Suprapubic skin (tissue), 3 donors: Measurements from ENCODE around the gene LCN9.

Experiments
- POLR2A ChIP-seq, 2 donors: fragments of 450-650 bp; IDR thresholded peaks; one replicate each; pipeline ENCODE4 v1.6.1; 2017; ENCODE audit warnings: antibody characterized with exemption in 2 of 2, mild to moderate bottlenecking in 2 of 2, moderate library complexity in 2 of 2
- TF ChIP-seq, protein P1 (sequence below), 2 donors: fragments of 200-600 bp in 1 of 2; fragments of 450-650 bp in 1 of 2; sonication (generic) in 1 of 2; IDR thresholded peaks; one replicate each; pipeline ENCODE4 v1.5.1; 2016 to 2019; ENCODE audit warnings: antibody characterized with exemption in 2 of 2, mild to moderate bottlenecking in 1 of 2, moderate library complexity in 1 of 2

DNA sequence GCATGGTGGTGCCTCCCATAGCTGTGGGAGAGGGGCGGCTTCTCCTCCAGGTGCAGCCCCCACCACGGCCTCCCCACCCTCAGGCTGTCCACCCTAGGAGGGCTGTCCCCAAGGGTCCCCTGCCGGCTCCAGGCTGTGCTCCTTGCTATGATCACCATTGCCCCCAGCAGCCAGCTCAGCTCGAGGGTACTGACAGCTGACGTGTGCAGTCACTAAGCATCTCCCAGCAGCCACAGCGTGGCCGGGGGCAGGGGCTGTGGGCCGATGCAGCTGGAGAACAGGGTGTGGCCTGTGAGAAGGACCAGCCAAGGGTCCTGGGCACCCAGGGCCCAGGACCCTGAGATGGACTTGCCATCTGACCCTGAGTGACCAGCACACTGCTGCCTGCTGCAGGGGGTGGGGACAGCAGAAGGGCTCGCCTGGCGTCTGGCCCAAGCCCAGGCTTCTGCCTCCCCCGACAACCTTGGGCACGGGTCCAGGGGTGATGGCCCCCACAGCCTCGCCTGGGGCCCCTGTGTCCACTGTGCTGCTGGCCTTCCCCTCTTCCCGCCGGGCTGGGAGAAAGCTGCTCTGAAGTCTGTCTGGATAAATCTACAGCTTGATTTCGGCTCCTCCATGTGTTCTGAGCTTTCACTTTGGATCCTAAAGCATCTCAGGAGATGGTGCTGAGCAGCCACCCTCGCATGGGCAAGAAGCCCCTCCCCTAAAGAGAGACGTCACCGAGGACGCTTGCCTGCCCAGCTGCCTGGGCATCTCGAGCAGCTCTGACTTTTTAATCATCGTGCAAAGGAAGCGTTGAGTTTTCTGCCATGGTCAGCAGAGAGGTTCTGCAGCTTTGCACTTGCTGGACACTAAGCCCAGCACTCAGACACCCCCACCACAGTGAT is 44.4 kb downstream of the LCN9 start:
- TF ChIP-seq, protein P1, sequence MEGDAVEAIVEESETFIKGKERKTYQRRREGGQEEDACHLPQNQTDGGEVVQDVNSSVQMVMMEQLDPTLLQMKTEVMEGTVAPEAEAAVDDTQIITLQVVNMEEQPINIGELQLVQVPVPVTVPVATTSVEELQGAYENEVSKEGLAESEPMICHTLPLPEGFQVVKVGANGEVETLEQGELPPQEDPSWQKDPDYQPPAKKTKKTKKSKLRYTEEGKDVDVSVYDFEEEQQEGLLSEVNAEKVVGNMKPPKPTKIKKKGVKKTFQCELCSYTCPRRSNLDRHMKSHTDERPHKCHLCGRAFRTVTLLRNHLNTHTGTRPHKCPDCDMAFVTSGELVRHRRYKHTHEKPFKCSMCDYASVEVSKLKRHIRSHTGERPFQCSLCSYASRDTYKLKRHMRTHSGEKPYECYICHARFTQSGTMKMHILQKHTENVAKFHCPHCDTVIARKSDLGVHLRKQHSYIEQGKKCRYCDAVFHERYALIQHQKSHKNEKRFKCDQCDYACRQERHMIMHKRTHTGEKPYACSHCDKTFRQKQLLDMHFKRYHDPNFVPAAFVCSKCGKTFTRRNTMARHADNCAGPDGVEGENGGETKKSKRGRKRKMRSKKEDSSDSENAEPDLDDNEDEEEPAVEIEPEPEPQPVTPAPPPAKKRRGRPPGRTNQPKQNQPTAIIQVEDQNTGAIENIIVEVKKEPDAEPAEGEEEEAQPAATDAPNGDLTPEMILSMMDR (IDR thresholded peaks at IDR 0.05) = no peak
- no peak for TF ChIP-seq POLR2A (IDR thresholded peaks at IDR 0.05)
